HEK293T (cell line): Measurements from ENCODE around the gene ERC1.

Experiments used
- BHLHE40 ChIP-seq: fragments of 450-650 bp; IDR thresholded peaks from 2 replicates; pipeline ENCODE4 v1.6.1; 2016; ENCODE audit warnings: mild to moderate bottlenecking, moderate library complexity, borderline replicate concordance
- CTBP1 ChIP-seq: fragments of 450-650 bp; IDR thresholded peaks from 2 replicates; pipeline ENCODE4 v1.6.1; 2016; ENCODE audit warnings: borderline replicate concordance
- ELF4 ChIP-seq: fragments of 450-650 bp; IDR thresholded peaks from 2 replicates; pipeline ENCODE4 v1.6.1; 2017; ENCODE audit warnings: antibody characterized with exemption
- FOXA1 ChIP-seq: fragments of 450-650 bp; IDR thresholded peaks from 2 replicates; pipeline ENCODE4 v1.6.1; 2016; ENCODE audit warnings: mild to moderate bottlenecking
- FOXK2 ChIP-seq: fragments of 450-650 bp; IDR thresholded peaks from 2 replicates; pipeline ENCODE4 v1.6.1; 2016; ENCODE audit warnings: mild to moderate bottlenecking
- FOXM1 ChIP-seq: fragments of 450-650 bp; IDR thresholded peaks from 2 replicates; pipeline ENCODE4 v1.6.1; 2017; ENCODE audit warnings: mild to moderate bottlenecking, borderline replicate concordance
- L3MBTL2 ChIP-seq: fragments of 450-650 bp; conservative IDR thresholded peaks from 2 replicates; pipeline ENCODE4 v1.6.1; 2016; ENCODE audit warnings: mild to moderate bottlenecking
- NFRKB ChIP-seq: fragments of 450-650 bp; IDR thresholded peaks from 2 replicates; pipeline ENCODE4 v1.6.1; 2016; ENCODE audit warnings: mild to moderate bottlenecking, moderate library complexity
- SP1 ChIP-seq: fragments of 450-650 bp; IDR thresholded peaks from 2 replicates; pipeline ENCODE4 v1.6.1; 2017
- SUZ12 ChIP-seq: fragments of 450-650 bp; IDR thresholded peaks from 2 replicates; pipeline ENCODE4 v1.6.1; 2016; ENCODE audit warnings: mild to moderate bottlenecking
- ZNF384 ChIP-seq: fragments of 450-650 bp; IDR thresholded peaks from 2 replicates; pipeline ENCODE4 v1.6.1; 2016

DNA sequence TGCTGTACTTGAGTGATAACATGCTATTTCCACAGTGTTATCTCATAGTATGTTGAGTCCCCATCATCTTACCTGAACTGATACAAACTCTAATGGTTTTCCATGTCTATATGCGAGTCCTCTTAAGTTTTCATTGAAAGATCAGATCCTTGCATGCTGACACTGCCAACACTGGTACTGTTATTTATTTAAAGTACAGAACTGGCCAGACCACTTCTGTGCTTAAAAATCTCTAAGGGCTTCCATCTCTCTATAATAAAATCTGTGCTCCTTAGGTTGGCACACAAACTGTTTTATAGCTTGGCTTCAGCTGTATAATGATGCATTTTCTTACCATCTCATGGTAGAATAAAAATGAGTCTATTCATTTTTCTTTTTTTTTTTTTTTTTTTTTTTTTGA lies 188.1 kb downstream of the ERC1 start:
- TF ChIP-seq ELF4 (no peak), SUZ12 (no peak), FOXM1 (no peak), NFRKB (no peak), FOXA1 (no peak), SP1 (no peak), FOXK2 (no peak), L3MBTL2 (no peak), ZNF384 (no peak), CTBP1 (no peak), BHLHE40 (no peak)
